ENCODE results near the gene TRAPPC5.
A peak's percentile ranks its signal among the peaks of the same experiment; 100 is the strongest.

TRAPPC5 gene

GRCh38 chr19:7710616-7711015 lies 30.0 kb downstream of the TRAPPC5 start:
- peaks cover 67 to 74% of the 10 kb centered on the region in 2 experiments for H3K4me1 ChIP-seq (ENCODE audit: control insufficient read depth in 1 of 2, insufficient read depth in 1 of 2, low read depth in 1 of 2, low read length in 1 of 2)
- H3K4me3 ChIP-seq (ENCODE audit: low read depth in 1 of 2, low read length in 1 of 2), result no peak overlapping the region
- peak overlapping the region; percentile 99 for H3K27ac ChIP-seq
- H3K27me3 ChIP-seq, result no peaks in the 10 kb centered on the region
- no peaks in the 10 kb centered on the region for H3K9me3 ChIP-seq
- no peaks in the 10 kb centered on the region for H3K36me3 ChIP-seq
- TF ChIP-seq, protein P1, sequence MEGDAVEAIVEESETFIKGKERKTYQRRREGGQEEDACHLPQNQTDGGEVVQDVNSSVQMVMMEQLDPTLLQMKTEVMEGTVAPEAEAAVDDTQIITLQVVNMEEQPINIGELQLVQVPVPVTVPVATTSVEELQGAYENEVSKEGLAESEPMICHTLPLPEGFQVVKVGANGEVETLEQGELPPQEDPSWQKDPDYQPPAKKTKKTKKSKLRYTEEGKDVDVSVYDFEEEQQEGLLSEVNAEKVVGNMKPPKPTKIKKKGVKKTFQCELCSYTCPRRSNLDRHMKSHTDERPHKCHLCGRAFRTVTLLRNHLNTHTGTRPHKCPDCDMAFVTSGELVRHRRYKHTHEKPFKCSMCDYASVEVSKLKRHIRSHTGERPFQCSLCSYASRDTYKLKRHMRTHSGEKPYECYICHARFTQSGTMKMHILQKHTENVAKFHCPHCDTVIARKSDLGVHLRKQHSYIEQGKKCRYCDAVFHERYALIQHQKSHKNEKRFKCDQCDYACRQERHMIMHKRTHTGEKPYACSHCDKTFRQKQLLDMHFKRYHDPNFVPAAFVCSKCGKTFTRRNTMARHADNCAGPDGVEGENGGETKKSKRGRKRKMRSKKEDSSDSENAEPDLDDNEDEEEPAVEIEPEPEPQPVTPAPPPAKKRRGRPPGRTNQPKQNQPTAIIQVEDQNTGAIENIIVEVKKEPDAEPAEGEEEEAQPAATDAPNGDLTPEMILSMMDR (IDR thresholded peaks at IDR 0.05), result no peak

- Histone ChIP-seq H3K36me3 (no peaks in the 10 kb centered on the region), H3K4me3 (ENCODE audit: low read depth in 1 of 2, low read length in 1 of 2) (no peak overlapping the region), H3K4me1 (ENCODE audit: control insufficient read depth in 1 of 2, insufficient read depth in 1 of 2, low read depth in 1 of 2, low read length in 1 of 2) (peaks cover 38% of the 10 kb centered on the region in 2 experiments), H3K27ac (peak overlapping the region; percentile 91), H3K9me3 (no peaks in the 10 kb centered on the region), H3K27me3 (no peaks in the 10 kb centered on the region)
- TF ChIP-seq, protein P1 (IDR thresholded peaks at IDR 0.05), result no peak
These were observed 35.0 kb downstream of the TRAPPC5 start for GRCh38 chr19:7715671-7716070.

- no peaks in the 10 kb centered on the region for H3K27me3 ChIP-seq
- no peaks in the 10 kb centered on the region for H3K36me3 ChIP-seq
- TF ChIP-seq, protein P1 (IDR thresholded peaks at IDR 0.05), result no peak
- H3K27ac ChIP-seq, result no peak overlapping the region
- H3K4me3 ChIP-seq (ENCODE audit: low read depth in 1 of 2, low read length in 1 of 2), result no peak overlapping the region
- H3K9me3 ChIP-seq, result no peaks in the 10 kb centered on the region
- peaks cover 34 to 36% of the 10 kb centered on the region in 2 experiments for H3K4me1 ChIP-seq (ENCODE audit: control insufficient read depth in 1 of 2, insufficient read depth in 1 of 2, low read depth in 1 of 2, low read length in 1 of 2)
These were observed 36.1 kb downstream of the TRAPPC5 start for GRCh38 chr19:7716762-7717161.

GRCh38 chr19:7718668-7719067 lies 38.0 kb downstream of the TRAPPC5 start:
- H3K36me3 ChIP-seq, result no peaks in the 10 kb centered on the region
- H3K4me3 ChIP-seq (ENCODE audit: low read depth in 1 of 2, low read length in 1 of 2), result no peak overlapping the region
- H3K4me1 ChIP-seq (ENCODE audit: control insufficient read depth in 1 of 2, insufficient read depth in 1 of 2, low read depth in 1 of 2, low read length in 1 of 2), result peaks cover 23 to 29% of the 10 kb centered on the region in 2 experiments
- no peak overlapping the region for H3K27ac ChIP-seq
- H3K27me3 ChIP-seq, result no peaks in the 10 kb centered on the region
- TF ChIP-seq, protein P1 (IDR thresholded peaks at IDR 0.05), result no peak
- H3K9me3 ChIP-seq, result no peaks in the 10 kb centered on the region

DNA sequence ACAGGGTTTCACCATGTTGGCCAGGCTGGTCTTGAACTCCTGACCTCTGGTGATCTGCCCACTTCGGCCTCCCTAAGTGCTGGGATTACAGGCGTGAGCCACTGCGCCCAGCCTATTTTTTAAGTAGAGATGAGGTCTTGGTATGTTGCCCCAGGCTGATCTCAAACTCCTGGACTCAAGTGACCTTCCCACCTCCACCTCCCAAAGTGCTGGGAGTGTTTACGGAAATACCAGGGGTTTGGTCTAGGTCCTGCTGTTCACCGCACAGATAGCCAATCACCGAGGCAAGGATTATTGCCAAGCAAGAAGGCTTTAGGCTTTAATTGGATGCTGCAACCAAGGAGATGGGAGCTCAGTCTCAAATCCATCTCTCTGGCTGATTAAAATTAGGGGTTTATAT lies 39.7 kb downstream of the TRAPPC5 start:
- H3K27me3 ChIP-seq, result no peaks in the 10 kb centered on the region
- TF ChIP-seq, protein P1 (IDR thresholded peaks at IDR 0.05), result no peak
- no peaks in the 10 kb centered on the region for H3K36me3 ChIP-seq
- H3K9me3 ChIP-seq, result no peaks in the 10 kb centered on the region
- no peak overlapping the region for H3K27ac ChIP-seq
- no peak overlapping the region for H3K4me3 ChIP-seq (ENCODE audit: low read depth in 1 of 2, low read length in 1 of 2)
- H3K4me1 ChIP-seq (ENCODE audit: control insufficient read depth in 1 of 2, insufficient read depth in 1 of 2, low read depth in 1 of 2, low read length in 1 of 2), result peaks cover 6 to 12% of the 10 kb centered on the region in 2 experiments

DNA sequence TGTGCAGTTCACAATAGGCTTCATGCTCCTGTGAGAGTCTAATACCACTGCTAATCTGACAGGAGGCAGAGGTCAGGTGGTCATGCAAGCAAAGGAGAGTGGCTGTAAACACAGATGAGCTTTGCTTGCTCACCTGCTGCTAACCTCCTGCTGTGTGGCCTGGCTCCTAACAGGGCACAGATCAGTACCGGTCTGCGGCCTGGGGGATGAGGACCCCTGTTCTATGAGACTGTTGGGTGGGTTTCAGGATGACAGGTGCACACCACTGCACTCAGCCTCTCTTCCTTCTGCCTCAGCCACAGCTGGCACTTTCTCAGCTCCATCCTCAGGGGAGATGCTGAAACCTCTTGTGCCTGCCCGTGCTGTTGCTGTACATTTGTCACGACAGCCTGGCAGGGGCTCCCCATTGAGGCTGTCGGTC lies 41.6 kb downstream of the TRAPPC5 start:
- TF ChIP-seq, protein P1 (IDR thresholded peaks at IDR 0.05), result no peak
- Histone ChIP-seq H3K4me3 (ENCODE audit: low read depth in 1 of 2, low read length in 1 of 2) (no peak overlapping the region), H3K9me3 (no peaks in the 10 kb centered on the region), H3K27ac (no peak overlapping the region), H3K27me3 (no peaks in the 10 kb centered on the region), H3K4me1 (ENCODE audit: control insufficient read depth in 1 of 2, insufficient read depth in 1 of 2, low read depth in 1 of 2, low read length in 1 of 2) (peaks cover 0 to 6% of the 10 kb centered on the region in 2 experiments), H3K36me3 (no peaks in the 10 kb centered on the region)
